Measurements from ENCODE around the gene SLC35B3.

- no peak for TF ChIP-seq CTCF (IDR thresholded peaks at IDR 0.05)
- TF ChIP-seq POLR2A (IDR thresholded peaks at IDR 0.05) = no peak
Measured at GRCh38 chr6:8462169-8462568, 26.8 kb upstream of the SLC35B3 start.
